HepG2 (cell line): ENCODE measurements around the gene TSR1.

Experiments
- EP300 ChIP-seq, 3 experiments: sonication (generic) in 1 of 3; formaldehyde crosslinking in 1 of 3; IDR thresholded peaks; 2 replicates each; pipeline versions ENCODE4 v1.5.1 to v1.6.1; 2011 to 2020; ENCODE audit warnings: low read depth in 2 of 3, low read length in 2 of 3, borderline replicate concordance in 1 of 3, improper control_type of control experiment in 1 of 3, mild to moderate bottlenecking in 1 of 3, missing genetic modification reagents in 1 of 3, moderate library complexity in 1 of 3
- EZH2 ChIP-seq: conservative IDR thresholded peaks from 2 replicates; pipeline ENCODE4 v1.6.1; 2012; ENCODE audit warnings: mild to moderate bottlenecking, low read depth, low read length, moderate library complexity
- MTA1 ChIP-seq: sonication (generic); formaldehyde crosslinking; IDR thresholded peaks from 2 replicates; pipeline ENCODE4 v1.4.0; 2020; ENCODE audit warnings: missing genetic modification reagents, mild to moderate bottlenecking, borderline replicate concordance
- MTA3 ChIP-seq: sonication (generic); formaldehyde crosslinking; IDR thresholded peaks from 2 replicates; pipeline ENCODE4 v1.4.0; 2020; ENCODE audit warnings: missing genetic modification reagents
- NR2F6 ChIP-seq, 2 experiments: IDR thresholded peaks; 2 replicates each; pipeline ENCODE4 v1.6.1; 2016; ENCODE audit warnings: antibody characterized with exemption in 1 of 2, mild to moderate bottlenecking in 1 of 2
- RBFOX2 ChIP-seq: fragments of 200-400 bp; formaldehyde crosslinking; IDR thresholded peaks from 2 replicates; pipeline ENCODE4 v1.6.1; 2017; ENCODE audit warnings: low read depth, mild to moderate bottlenecking, low read length
- TCF12 ChIP-seq, 2 experiments: fragments of 450-650 bp in 1 of 2; sonication (generic) in 1 of 2; formaldehyde crosslinking in 1 of 2; IDR thresholded peaks; 2 replicates each; pipeline versions ENCODE4 v1.6.1 to v1.8.0; 2017 to 2022; ENCODE audit warnings: antibody characterized with exemption in 1 of 2, mild to moderate bottlenecking in 1 of 2, missing genetic modification reagents in 1 of 2, moderate library complexity in 1 of 2
- TCF7 ChIP-seq: sonication (generic); IDR thresholded peaks from 2 replicates; pipeline ENCODE4 v1.6.1; 2016; ENCODE audit warnings: antibody characterized with exemption, low read depth
- TMF1 ChIP-seq: sonication (generic); formaldehyde crosslinking; IDR thresholded peaks from 2 replicates; pipeline ENCODE4 v1.8.1; 2022; ENCODE audit warnings: low read depth, missing genetic modification reagents
- ZSCAN29 ChIP-seq: sonication (generic); formaldehyde crosslinking; conservative IDR thresholded peaks from 2 replicates; pipeline ENCODE4 v1.4.0; 2020; ENCODE audit warnings: mild to moderate bottlenecking, missing genetic modification reagents
- TF ChIP-seq, protein P1 (sequence below): sonication (generic); formaldehyde crosslinking; IDR thresholded peaks from 2 replicates; pipeline ENCODE4 v1.5.0; 2020; ENCODE audit warnings: mild to moderate bottlenecking, missing genetic modification reagents, moderate library complexity

DNA sequence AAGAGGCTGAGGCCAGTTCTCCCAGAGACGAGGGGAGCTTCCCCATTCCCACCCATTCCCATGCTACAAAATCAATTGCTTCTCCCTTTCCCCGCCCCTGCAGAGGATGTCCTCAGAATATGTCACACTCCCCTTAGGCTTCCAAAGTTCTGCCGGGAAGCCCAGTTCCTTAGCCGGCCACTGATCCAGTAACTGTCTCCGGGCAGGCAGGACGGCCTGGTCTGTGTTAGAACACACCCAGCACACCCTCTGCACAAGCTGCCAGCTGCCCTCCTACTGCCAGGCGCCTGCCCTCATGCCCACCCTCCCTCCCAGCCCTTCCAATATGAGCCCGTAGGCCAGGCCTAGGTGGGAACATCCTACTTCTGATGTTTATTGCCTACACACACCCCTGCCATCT lies 32.1 kb upstream of the TSR1 start:
- TF ChIP-seq, protein P1, sequence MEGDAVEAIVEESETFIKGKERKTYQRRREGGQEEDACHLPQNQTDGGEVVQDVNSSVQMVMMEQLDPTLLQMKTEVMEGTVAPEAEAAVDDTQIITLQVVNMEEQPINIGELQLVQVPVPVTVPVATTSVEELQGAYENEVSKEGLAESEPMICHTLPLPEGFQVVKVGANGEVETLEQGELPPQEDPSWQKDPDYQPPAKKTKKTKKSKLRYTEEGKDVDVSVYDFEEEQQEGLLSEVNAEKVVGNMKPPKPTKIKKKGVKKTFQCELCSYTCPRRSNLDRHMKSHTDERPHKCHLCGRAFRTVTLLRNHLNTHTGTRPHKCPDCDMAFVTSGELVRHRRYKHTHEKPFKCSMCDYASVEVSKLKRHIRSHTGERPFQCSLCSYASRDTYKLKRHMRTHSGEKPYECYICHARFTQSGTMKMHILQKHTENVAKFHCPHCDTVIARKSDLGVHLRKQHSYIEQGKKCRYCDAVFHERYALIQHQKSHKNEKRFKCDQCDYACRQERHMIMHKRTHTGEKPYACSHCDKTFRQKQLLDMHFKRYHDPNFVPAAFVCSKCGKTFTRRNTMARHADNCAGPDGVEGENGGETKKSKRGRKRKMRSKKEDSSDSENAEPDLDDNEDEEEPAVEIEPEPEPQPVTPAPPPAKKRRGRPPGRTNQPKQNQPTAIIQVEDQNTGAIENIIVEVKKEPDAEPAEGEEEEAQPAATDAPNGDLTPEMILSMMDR = no peak
- TF ChIP-seq EP300 (IDR thresholded peaks at IDR 0.05; ENCODE audit: low read depth in 2 of 2, low read length in 2 of 2) = no peak
- no peak for TF ChIP-seq EP300 (CRISPR knock-in tag; IDR thresholded peaks at IDR 0.05; ENCODE audit: borderline replicate concordance)
- TF ChIP-seq TCF12 (IDR thresholded peaks at IDR 0.05) = no peak
- TF ChIP-seq TCF12 (CRISPR knock-in tag; IDR thresholded peaks at IDR 0.05) = no peak
- no peak for TF ChIP-seq TMF1 (CRISPR knock-in tag)
- no peak for TF ChIP-seq TCF7
- no peak for TF ChIP-seq MTA3
- TF ChIP-seq EZH2 = no peak
- no peak for TF ChIP-seq RBFOX2
- TF ChIP-seq NR2F6 (IDR thresholded peaks at IDR 0.05) = no peak
- TF ChIP-seq NR2F6 (CRISPR knock-in tag; IDR thresholded peaks at IDR 0.05) = no peak
- TF ChIP-seq MTA1 (CRISPR knock-in tag) = no peak
- TF ChIP-seq ZSCAN29 (CRISPR knock-in tag) = no peak
